Erythroblast (primary cell): Measurements from ENCODE around the gene GXYLT1.

Experiments used
- GATA1 ChIP-seq: IDR thresholded peaks from 2 replicates; pipeline ENCODE4 v1.6.1; 2011; ENCODE audit warnings: low read depth, mild to moderate bottlenecking, control low read depth, low read length, moderate library complexity
- POLR2A ChIP-seq: IDR thresholded peaks from 2 replicates; pipeline ENCODE4 v1.6.1; 2011; ENCODE audit warnings: mild to moderate bottlenecking, low read length

GRCh38 chr12:42182394-42182793 lies 37.7 kb upstream of the GXYLT1 start:
- TF ChIP-seq POLR2A (no peak), GATA1 (no peak)
